Lower lobe of right lung (tissue), 2 donors: ENCODE results near the gene HOMER2. TPM values are rescaled to one million over a fixed set of nuclear protein-coding genes. Genes with fewer than 3 reads are reported as not detected.

Source experiments
- ATAC-seq, 2 donors: fragments of 200-7000 bp; cut with Tn5 transposase; one replicate each; pipeline ENCODE4 v1.9.1; 2020 to 2022; ENCODE audit warnings: mild to moderate bottlenecking in 2 of 2, moderate library complexity in 2 of 2
- DNase-seq: peaks from one replicate; pipeline ENCODE4 v3.0.0-alpha.2; 2020
- H3K27ac ChIP-seq: fragments of 200-600 bp; one replicate; pipeline ENCODE4 v1.8.0; 2022
- H3K27me3 ChIP-seq: fragments of 200-600 bp; one replicate; pipeline ENCODE4 v1.8.0; 2022; ENCODE audit warnings: low read depth
- H3K36me3 ChIP-seq: fragments of 200-600 bp; one replicate; pipeline ENCODE4 v1.8.0; 2022; ENCODE audit warnings: mild to moderate bottlenecking
- H3K4me1 ChIP-seq: fragments of 200-600 bp; one replicate; pipeline ENCODE4 v1.8.0; 2022
- H3K4me3 ChIP-seq: fragments of 200-600 bp; one replicate; pipeline ENCODE4 v1.8.0; 2022; ENCODE audit warnings: mild to moderate bottlenecking
- H3K9me3 ChIP-seq: fragments of 200-600 bp; one replicate; pipeline ENCODE4 v1.8.0; 2022
- CTCF ChIP-seq: fragments of 200-600 bp; IDR thresholded peaks from one replicate; pipeline ENCODE4 v1.8.0; 2022; ENCODE audit warnings: antibody characterized with exemption, mild to moderate bottlenecking
- intact Hi-C: fragments of 100-400 bp; cut with DNase I; formaldehyde crosslinking; loops from one replicate; pipeline ENCODE4 v1.11.0; 2022
- total RNA-seq: library from RNA; stranded (reverse); fragmentation: NEBNext Ultra II Directional; extraction: Animal tissue kit (Norgen Biotek cat#: 25700); gene quantifications from one replicate; pipeline ENCODE4 v1.2.1, GENCODE V29; 2021
- donor health status: DM: no; HTN: yes; CAD: no; lungs with severe emphysema.

HOMER2 gene
- total RNA-seq, 1 donor from 2014 or later, result 16.2 TPM

GRCh38 chr15:82878325-82878724 is 74.2 kb downstream of the HOMER2 start:
- H3K4me3 ChIP-seq, result no peak overlapping the region
- intact Hi-C loops, result no loop called here
- ATAC-seq (no peak), DNase-seq (no peak)
- H3K9me3 ChIP-seq, result no peaks in the 10 kb centered on the region
- H3K27me3 ChIP-seq, result no peaks in the 10 kb centered on the region
- no peak for TF ChIP-seq CTCF
- H3K27ac ChIP-seq, result no peak overlapping the region
- no peaks in the 10 kb centered on the region for H3K4me1 ChIP-seq
- H3K36me3 ChIP-seq, result no peaks in the 10 kb centered on the region

GRCh38 chr15:82877825-82878224 is 74.7 kb downstream of the HOMER2 start:
- no peak overlapping the region for H3K4me3 ChIP-seq
- no peak for ATAC-seq
- no peak for DNase-seq
- no peak for TF ChIP-seq CTCF
- H3K27me3 ChIP-seq, result no peaks in the 10 kb centered on the region
- no peaks in the 10 kb centered on the region for H3K4me1 ChIP-seq
- H3K9me3 ChIP-seq, result no peaks in the 10 kb centered on the region
- no peak overlapping the region for H3K27ac ChIP-seq
- H3K36me3 ChIP-seq, result no peaks in the 10 kb centered on the region
- intact Hi-C loops, result no loop called here

GRCh38 chr15:82875411-82876003 is 77.0 kb downstream of the HOMER2 start:
- no peak overlapping the region for H3K27ac ChIP-seq
- intact Hi-C loops, result no loop called here
- H3K4me3 ChIP-seq, result no peak overlapping the region
- ATAC-seq (no peak), DNase-seq (no peak)
- H3K9me3 ChIP-seq, result no peaks in the 10 kb centered on the region
- no peaks in the 10 kb centered on the region for H3K36me3 ChIP-seq
- no peak for TF ChIP-seq CTCF
- H3K27me3 ChIP-seq, result no peaks in the 10 kb centered on the region
- peaks cover 2% of the 10 kb centered on the region for H3K4me1 ChIP-seq

GRCh38 chr15:82874961-82875360 is 77.6 kb downstream of the HOMER2 start:
- intact Hi-C loops, result no loop called here
- Histone ChIP-seq H3K4me3 (no peak overlapping the region), H3K27me3 (no peaks in the 10 kb centered on the region), H3K27ac (no peak overlapping the region), H3K9me3 (no peaks in the 10 kb centered on the region), H3K4me1 (peaks cover 4% of the 10 kb centered on the region), H3K36me3 (no peaks in the 10 kb centered on the region)
- no peak for TF ChIP-seq CTCF
- no peak for ATAC-seq
- no peak for DNase-seq

GRCh38 chr15:82874267-82874666 is 78.3 kb downstream of the HOMER2 start:
- Histone ChIP-seq H3K27ac (no peak overlapping the region), H3K27me3 (no peaks in the 10 kb centered on the region), H3K36me3 (no peaks in the 10 kb centered on the region), H3K4me3 (no peak overlapping the region), H3K9me3 (no peaks in the 10 kb centered on the region), H3K4me1 (peaks cover 4% of the 10 kb centered on the region)
- no peak for DNase-seq
- ATAC-seq, result no peak
- intact Hi-C loops, result no loop called here
- TF ChIP-seq CTCF, result no peak
